ENCODE results near the gene JARID2.

JARID2 gene

DNA sequence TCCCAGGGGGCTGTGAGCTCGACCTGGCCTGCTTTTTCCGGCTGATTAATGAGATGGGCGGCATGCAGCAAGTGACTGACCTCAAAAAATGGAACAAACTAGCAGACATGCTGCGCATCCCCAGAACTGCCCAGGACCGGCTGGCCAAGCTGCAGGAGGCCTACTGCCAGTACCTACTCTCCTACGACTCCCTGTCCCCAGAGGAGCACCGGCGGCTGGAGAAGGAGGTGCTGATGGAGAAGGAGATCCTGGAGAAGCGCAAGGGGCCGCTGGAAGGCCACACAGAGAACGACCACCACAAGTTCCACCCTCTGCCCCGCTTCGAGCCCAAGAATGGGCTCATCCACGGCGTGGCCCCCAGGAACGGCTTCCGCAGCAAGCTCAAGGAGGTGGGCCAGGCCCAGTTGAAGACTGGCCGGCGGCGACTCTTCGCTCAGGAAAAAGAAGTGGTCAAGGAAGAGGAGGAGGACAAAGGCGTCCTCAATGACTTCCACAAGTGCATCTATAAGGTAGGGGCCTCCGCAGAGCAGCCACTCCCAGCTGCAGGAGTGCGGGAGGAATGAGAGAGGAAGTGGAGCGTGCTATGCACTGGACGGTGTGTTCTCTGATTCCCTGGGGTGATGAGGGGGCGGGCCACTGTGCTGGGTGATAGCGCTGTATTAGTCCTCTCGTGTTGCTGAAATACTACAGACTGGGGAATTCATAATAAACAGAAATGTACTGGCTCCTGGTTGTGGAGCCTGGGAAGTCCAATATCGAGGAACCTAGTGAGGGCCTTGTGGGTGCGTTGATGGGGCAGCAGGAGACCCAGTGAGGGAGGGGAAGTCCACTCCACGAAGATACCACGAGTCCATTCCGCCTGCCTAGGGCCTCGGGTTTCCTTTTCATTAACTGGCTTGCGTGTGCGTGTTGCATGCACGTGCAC, 255.3 kb downstream of the JARID2 start:
- no peak for DNase-seq

DNA sequence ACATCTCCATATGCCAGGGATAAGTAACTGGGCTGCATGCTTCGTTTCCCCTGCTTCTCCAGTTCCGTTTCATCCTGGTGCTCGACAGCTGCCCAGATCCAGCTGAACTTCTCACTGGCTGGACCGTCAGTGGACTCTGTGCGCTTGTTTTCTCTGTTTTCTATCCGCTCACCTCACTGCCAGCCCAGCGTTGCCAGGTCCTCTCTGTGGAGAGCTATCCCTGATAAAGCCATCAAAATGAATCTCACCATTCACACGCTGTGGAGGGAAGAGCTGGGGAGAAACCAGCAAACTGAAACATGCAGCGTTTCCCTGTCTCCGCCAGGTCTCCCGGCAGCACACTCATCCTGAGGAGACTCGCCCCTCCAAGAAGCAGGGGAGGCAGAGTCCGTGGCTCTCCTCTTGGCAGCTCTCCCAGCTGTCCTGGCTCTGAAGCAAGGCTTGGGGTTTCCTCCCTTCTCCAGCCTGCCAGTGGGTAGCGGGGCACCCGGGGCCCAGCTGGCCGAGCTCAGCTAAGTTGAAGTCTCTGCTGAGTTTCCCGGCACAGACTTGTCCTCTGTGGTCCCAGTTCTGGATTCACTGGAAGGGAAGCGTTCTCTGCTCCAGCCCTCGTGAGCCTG, 256.1 kb downstream of the JARID2 start:
- DNase-seq: no peak

DNA sequence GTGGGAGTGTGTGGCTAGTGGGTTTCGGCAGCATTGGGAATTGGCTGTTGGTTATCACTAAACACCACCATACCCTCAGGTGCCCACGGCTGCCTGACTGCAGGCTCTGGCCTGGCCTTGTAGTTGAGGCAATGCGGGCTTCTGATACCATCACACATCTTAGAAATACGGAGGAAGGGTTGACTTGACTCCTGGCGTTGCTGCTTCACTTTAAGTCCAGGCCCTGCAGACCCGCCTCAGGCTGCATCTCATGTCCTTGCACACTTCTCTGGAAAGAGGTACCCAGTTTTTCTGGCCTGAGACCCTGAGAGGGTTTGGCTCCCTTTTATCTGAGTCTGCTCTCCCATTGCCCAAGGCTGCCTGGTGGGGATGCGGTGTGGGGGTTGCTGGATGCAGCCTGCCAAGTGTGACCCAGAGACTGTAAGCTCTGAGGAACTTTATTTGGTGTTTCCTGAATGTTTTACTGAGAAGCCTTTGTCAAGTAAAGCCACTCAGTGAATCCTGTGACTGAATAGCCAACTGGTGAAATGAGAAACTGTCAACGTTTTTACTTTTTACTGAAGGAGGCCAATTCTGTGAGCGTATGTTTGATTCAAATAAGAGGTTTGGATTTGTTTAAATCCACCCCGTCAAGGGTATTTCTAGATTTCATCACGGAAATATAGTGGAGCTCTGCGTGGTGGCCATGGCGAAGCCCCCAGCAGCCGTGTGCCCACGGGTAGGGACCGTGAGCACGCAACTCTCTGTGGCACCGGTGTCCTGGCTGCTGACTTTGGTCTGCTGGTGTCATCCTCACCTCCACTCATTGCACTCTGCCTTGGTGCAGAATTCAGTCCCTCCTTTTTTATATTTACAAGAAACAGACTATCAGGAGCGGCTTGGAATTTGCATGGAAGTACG, 256.8 kb downstream of the JARID2 start:
- DNase-seq: no peak

DNA sequence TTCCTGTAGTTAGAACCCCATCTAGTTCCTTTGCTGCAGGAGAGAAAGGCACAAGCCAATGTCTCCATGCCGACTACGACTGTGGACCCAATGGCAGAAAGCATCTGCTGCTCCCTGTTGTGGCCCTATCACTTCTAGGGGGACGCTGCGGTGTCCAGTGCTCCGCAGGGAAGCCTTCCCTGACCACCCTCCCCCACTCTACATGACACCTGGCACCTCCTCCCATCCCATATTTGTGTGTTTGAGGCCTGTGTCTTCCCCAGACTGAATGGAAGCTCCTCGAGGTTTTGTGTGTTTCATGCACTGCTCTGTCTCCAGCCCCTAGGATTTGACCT, 257.4 kb downstream of the JARID2 start:
- DNase-seq: no peak

DNA sequence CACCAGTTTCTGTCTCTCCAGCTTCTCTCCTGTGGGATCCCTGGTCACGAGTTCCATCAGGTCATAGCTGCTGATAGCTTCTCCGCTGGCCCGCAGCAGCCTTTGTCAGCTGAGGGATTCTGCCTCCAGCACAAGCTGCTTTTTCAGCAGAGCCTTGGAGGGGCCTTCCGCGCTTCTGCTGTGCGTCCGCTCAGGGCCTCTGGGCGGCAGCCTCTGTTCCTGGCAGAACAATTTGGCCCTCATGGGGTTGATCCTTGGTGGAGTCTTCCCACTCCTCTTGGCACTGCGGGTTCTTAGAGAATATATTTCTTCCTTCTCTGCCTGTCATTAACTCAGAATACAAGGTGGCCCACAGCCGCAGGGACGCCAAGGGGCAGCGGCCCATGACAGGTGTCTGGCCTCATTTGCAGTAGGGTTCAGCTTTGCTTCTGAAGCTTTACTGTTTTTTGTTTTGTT, 258.2 kb downstream of the JARID2 start:
- DNase-seq: no peak

DNA sequence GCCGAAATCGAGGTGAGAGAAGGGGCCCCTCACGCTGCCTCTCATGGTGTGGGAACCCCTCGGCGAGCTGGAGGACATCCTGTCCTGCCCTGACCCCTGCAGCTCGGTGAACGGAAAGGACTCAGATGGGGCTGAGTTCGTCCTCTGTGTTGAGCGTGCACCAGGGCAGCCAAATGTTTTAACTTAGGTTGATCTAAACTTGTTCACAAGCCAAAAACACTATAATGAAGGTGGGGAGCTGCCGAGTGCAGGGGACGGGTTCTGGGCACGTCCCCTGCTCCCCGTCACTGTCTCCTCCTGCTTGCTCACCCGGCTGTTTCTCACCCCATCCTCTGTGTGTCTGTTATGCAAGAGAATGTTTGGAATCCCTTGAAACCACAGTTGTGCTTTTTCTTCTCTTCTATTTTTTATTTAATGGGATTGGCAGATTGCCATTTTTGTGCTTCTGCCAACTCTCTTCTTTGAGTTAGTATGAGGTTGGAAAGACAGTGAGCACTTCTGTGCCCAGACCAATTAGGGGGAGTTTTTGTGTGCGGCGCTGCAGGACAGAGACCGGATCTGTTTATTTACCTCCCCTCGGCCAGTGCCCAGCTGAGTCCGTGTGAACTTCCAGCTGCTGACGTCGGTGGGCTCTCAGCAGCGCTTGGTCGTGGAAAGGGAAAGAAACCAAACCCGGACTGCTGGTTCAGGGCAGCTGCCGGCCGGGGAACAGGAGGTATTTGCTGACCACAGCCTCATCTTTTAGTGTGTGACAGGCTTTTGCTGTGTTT, 258.9 kb downstream of the JARID2 start:
- no peak for DNase-seq

DNA sequence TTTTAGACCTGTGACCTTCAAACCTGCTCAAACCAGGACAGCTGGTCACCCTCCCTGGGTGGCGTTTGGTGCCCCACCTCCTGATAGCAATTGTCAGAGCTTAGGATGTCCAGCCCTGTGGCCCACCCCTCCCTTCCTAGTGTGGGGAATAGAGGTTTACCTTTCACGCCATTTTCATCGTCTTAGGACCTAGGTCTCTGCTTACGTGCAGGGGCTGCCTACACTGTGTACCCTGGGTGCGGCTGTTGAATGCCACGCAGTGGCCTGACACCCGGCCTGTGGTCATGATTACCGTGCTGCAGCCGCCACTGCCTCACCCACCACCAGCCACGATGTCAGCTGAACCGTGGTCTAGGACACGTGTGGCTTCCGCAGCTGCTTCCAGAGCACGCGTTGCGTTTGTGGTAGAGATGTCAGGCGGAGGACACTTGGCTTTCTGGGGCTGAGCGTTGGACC, 259.6 kb downstream of the JARID2 start:
- DNase-seq: no peak

DNA sequence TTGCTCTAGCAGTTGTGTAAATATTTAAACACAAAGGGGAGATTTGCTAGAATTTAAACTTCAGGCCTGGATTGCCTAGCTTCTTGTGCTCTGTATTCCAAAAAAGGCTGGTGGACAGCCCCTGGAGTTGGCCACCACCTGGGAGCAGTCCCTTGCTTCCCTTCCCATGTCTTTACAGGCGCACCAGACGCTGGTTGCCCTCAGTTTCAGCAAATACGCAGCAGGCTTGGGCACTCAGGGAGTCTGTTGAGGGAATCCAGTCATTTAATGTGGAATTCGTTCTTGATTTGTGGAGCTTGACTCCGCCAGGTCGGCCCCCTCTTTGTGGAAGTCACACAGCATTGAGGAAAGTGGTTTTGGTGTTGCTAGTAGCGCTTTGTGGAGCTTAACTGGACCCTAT, 260.2 kb downstream of the JARID2 start:
- DNase-seq: no peak

DNA sequence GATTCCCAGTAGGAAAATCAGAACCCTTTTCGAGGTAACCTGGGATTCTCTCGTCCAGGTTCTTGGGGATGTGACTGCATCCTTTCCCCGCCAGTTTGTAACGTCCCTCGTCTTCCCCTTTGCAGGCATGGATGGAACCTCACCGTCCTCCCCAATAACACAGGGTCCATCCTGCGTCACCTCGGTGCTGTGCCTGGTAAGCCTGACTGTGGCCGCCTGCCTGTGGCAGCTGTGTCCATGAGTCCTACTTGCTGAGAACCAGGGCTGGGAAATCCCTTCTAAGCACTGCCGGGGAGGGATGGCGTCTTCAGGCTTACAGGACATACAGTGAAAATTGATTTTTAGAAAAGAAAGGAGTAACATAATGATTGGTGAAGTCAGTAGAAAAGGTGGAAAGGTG, 261.4 kb downstream of the JARID2 start:
- no peak for DNase-seq

DNA sequence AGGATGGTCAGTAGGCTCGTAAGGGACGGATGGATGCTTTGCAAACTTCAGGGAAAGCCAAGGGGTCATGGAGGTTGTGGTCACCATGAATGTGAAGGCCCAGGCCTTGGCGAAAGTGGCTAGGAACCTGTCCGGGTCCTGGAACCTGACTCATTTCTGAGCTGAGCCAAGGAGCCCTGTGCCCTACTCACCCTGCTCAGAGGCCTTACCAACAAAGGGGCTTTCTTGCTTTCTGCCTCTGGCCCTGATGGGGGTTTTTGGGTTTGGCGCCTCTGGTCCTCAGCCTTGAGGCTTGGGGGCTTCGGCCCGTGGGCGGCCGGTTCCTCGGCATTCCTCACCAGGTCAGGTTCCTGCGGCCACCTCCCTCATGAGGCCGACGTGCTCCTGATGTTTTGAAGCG, 261.9 kb downstream of the JARID2 start:
- no peak for DNase-seq

DNA sequence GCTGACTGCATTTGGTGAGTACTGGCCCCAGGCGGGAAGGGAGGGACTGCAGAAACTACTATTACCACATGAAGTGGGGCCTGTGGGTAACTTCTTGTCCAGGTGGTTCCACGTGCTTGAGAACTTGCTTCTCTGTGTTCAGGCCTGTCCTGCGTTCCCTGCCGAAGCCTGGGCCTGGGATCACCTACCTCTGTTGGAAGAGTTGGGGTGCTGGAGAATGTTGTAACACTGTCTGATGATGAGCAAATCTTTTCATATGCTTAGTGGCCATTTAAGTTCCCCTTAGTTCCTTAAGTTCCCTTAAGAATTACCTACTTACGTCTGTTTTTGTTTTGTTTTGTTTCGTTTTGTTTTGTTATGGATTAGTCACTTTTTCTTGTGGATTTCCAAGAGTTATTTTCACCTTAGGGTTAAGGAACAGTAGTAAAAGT, 262.6 kb downstream of the JARID2 start:
- no peak for DNase-seq

DNA sequence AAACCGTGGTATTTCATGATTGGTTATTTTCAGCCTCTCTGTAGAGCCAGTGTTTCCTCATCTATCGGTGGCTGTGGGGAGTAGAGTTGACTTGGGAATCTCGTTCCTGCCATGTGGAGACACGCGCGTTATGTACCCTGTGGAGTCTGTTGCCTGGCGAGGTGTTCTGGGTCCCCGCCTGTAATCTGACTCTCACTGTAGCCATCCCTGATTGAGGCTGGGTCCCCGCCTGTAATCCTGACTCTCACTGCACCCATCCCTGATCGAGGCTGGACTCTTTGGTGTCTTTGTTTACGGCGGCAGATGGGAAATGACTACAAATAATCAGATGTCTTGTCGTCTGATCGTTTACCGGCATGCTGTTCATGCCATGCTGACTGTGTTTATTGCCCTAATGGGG, 263.1 kb downstream of the JARID2 start:
- DNase-seq: no peak

DNA sequence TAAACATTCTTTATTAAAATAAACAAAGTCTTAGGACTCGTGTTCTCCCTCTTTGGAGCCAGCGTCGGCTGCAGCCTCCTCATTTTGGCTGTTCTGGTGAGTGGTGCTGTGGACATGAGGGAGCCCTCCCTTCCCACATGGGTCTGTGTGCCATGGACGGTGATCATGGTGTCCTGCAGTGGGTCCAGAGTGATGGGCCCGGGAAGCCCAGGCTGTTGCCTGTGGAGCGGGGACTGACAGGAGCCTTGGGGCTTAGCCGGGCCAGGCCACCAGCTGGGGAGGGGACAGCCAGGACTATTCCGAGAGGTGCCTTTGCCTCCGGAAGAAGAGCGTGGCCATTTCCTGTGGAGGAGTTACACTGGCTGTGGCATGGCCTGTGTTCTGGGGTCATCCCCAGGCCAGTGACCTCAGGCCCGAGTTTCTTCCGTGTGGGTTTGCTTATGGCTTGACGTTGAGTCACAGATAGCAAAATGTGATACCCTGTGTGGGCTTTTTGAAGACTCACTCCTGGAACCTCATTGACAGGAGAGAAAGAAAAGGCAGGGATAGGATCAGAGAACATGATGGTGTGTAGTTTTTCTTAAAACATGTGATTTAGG, 263.6 kb downstream of the JARID2 start:
- no peak for DNase-seq

DNA sequence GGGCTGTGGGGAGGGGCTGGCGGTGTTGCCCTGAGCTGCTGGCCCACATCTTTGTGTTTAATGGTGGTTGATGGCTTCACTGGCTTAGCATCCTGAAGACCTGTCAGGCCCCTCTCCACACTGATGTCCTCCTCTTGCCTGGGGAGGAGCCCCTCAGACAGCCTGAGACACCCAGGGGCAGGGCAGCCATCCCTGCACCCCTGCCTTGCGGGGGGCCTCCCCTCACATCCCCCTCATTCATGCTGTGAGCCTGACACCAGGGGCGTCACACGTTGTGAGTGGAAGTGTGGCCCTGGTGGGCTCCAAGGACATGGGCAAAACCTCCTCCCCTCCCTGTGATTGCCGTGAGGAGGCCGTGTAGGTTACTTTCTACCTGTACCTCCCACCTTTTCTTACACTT, 264.3 kb downstream of the JARID2 start:
- DNase-seq: no peak

DNA sequence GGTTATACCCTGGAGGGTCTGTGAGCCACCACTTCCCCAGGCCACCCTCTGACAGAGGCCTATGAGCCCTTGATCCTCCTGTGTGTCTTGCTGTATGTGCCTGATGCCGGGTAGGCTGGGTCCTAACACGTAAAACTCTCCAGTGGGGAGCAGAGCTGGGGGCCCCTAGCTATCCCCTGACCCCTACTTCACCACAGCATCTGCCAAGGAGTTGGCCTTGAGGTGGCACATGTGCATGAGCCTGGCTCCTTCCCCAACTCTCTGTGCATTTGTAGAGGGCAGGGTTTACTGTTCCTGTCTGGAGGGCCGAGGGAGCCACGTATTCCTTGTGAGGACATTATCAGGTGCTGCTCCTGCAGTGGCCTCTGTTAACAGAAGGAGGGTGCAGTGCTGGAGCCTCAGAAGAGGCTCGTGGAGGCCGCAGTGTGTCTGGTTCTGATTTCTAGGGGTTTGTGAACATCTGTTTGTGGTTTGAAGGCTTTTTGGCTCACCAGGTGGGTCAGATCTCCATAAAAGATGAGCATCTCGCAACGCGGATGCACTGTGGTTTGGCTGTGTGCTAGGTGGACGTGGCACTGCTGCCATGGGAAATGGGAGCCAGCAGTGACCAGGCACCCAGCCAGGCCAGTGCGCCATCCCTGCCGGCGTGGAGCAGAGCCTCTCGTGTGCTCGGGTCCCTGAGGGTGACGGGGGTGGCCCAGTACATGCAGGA, 264.8 kb downstream of the JARID2 start:
- no peak for DNase-seq

DNA sequence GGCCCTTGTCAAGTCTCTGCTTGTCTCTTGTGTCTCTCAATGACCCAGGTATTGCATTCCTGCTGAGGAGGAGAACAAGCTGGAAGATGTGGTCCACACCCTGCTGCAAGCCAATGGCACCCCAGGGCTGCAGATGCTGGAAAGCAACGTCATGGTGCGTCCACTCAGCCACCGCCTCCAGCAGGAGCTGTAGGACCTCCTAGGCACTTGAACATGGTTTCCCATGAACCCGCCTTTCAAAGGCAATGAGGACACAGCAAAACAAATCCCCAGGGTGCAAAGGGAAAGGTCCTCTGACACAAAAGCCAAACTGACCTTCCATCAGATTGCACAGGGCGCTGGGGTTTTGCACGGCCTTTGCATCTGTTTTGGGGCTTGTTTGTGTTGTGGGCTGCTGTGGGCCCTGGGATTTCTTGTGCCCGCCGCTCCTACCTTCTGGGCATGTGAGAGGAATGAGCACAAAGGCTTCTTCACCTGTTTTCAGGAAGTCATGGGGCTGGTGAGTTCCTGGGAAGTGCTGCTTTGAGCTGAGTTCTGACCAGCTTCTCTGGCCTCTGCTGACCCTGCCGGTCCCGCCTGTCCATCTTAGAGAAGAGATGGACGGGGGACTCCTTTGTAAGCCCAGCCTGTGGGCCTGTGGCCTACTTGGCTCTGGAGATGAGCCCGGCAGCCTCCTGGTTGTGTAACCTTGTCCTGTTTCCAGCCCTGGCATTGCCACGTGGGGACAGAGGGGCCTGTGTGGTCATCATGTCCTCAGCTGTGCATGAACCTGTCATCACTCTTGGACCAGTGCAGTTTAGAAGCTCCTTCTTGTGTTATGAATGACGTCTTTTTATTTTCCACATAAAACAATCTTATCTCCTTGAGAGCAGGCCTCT, 265.6 kb downstream of the JARID2 start:
- no peak for DNase-seq

DNA sequence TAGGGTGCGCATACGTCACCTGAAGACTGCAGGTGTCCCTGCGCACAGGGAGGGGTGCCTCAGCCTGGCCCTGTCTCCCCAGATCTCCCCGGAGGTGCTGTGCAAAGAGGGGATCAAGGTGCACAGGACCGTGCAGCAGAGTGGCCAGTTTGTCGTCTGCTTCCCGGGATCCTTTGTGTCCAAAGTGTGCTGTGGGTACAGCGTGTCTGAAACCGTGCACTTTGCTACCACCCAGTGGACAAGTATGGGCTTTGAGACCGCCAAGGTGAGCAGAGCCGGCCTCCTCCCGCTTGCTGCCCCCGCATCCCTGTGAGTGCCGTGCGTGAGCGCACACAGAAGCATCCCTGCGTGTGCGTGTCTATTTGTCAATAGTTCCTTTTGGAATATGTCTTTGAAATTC, 266.3 kb downstream of the JARID2 start:
- no peak for DNase-seq

DNA sequence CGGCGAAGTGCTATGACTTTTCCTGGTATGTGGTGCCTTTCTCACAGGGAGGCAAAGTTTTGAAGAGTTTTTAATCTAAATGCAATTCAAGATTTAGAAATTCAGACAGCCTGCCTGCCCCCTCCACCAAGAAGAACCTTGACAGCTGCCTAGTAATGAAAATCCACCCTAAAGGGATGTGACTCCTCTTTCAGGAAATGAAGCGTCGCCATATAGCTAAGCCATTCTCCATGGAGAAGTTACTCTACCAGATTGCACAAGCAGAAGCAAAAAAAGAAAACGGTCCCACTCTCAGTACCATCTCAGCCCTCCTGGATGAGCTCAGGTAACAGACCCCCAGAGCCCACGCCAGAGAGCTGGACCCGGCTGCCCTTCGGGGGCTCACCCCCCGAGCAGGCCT, 266.9 kb downstream of the JARID2 start:
- DNase-seq: no peak

DNA sequence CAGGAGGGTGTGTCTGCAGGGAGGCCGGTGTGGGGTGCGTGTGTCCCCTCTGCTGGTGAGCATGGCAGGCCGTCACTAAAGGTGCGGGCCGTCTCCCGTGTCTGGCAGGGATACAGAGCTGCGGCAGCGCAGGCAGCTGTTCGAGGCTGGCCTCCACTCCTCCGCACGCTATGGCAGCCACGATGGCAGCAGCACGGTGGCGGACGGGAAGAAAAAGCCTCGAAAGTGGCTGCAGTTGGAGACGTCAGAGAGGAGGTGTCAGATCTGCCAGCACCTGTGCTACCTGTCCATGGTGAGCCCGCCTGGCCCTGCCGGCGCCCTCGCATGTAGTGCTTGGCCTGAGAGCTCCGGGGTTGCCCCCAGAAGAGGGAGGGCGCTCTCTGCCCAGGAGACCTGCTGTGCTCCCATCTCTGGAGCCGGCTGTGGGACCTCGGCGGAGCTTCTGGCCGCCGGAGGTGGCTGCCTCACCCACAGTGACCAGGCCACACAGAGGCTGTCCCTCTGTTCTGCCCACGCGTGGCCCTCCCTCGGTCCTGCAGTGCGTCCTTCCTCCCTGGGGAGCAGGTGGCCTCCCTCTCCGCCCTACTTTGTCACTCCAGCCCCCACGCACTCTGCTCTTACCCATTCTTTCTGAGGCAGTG, 267.4 kb downstream of the JARID2 start:
- no peak for DNase-seq

Measured in NCI-H187 treated with DMSO at 0.1 percent for 48 hours (cell line).